Pancreas (tissue), 10 donors: Measurements from ENCODE around the gene CHPF. TPM values are rescaled to one million over a fixed set of nuclear protein-coding genes. Genes with fewer than 3 reads are reported as not detected.
A peak's percentile ranks its signal among the peaks of the same experiment; 100 is the strongest.

Source experiments
- ATAC-seq, 4 donors: fragments of 200-7000 bp; cut with Tn5 transposase; one replicate each; pipeline versions ENCODE4 v1.8.0 to v1.9.1; 2020; ENCODE audit warnings: mild to moderate bottlenecking in 4 of 4, moderate library complexity in 4 of 4
- DNase-seq, 6 donors: peaks; one replicate each; pipeline ENCODE4 v3.0.0-alpha.2; 2020
- FAIRE-seq: peaks from 2 replicates; lab custom pipeline; 2012; peaks lifted over from hg19 to GRCh38; lab: Jason Lieb, UNC
- H3K27ac ChIP-seq, 4 donors: fragments of 200-600 bp; sonication (generic); 1 replicate in 3 of 4; 2 replicates in 1 of 4; pipeline versions ENCODE4 v1.5.0 to v1.8.0; 2020
- H3K27me3 ChIP-seq, 4 donors: fragments of 200-600 bp; one replicate each; pipeline ENCODE4 v1.8.0; 2021
- H3K36me3 ChIP-seq, 3 donors: fragments of 200-600 bp; sonication (generic) in 1 of 3; one replicate each; pipeline versions ENCODE4 v1.5.0 to v1.8.0; 2020 to 2021
- H3K4me1 ChIP-seq, 3 donors: fragments of 200-600 bp; one replicate each; pipeline ENCODE4 v1.8.0; 2021
- H3K4me3 ChIP-seq, 4 donors: fragments of 200-600 bp; sonication (generic) in 2 of 4; one replicate each; pipeline versions ENCODE4 v1.5.0 to v1.8.0; 2020 to 2021
- H3K9me3 ChIP-seq, 4 donors: fragments of 200-600 bp; one replicate each; pipeline ENCODE4 v1.8.0; 2021
- WGBS, 2 donors: extraction: QIAGEN DNeasy Blood & Tissue Kit; methylation state at CpG; one replicate each; pipeline ENCODE4 v1.1.7; 2013; 5-methylcytosine and 5-hydroxymethylcytosine counted together
- intact Hi-C, 3 donors: fragments of 100-400 bp; cut with DNase I; formaldehyde crosslinking; loops; one replicate each; pipeline versions ENCODE4 v1.11.1 to v1.14.2; 2022
- polyA plus RNA-seq, 2 donors: library from polyadenylated mRNA; stranded (reverse); fragments of 200-250 nt; gene quantifications; one replicate each; pipeline ENCODE4 v1.2.3, GENCODE V29; 2013
- total RNA-seq, 6 donors: library from RNA; stranded (reverse); fragmentation: NEBNext Ultra II Directional in 4 of 6; extraction: Animal tissue kit (Norgen Biotek cat#: 25700) in 4 of 6; gene quantifications; one replicate each; pipeline versions ENCODE4 v1.2.1 to v1.2.4, GENCODE V29; 2021 to 2023
- TF ChIP-seq, protein P1 (sequence below), 4 donors: fragments of 200-600 bp; sonication (generic) in 3 of 4; IDR thresholded peaks; one replicate each; pipeline versions ENCODE4 v1.5.0 to v1.8.0; 2021; ENCODE audit warnings: antibody characterized with exemption in 4 of 4
- donor health status: healthy with polysubstance abuse.
- donor health status: DM: no; HTN: no; CAD: no; lungs with moderate emphysema.
- donor health status: DM: no; HTN: no; CAD: no.
- donor health status: control.
- donor health status: control.
- donor health status: Bipolar disorder and iron deficiency.
- donor health status: DM: yes; HTN: yes; CAD: no.
- donor health status: DM: no; HTN: no; CAD: no.
- donor health status: DM: no; HTN: no; CAD: no.
- donor health status: DM: yes; HTN: yes; CAD: no.

The CHPF gene
- total and polyA plus RNA-seq, 8 donors: 55.1 to 105 (median 68.5) TPM

DNA sequence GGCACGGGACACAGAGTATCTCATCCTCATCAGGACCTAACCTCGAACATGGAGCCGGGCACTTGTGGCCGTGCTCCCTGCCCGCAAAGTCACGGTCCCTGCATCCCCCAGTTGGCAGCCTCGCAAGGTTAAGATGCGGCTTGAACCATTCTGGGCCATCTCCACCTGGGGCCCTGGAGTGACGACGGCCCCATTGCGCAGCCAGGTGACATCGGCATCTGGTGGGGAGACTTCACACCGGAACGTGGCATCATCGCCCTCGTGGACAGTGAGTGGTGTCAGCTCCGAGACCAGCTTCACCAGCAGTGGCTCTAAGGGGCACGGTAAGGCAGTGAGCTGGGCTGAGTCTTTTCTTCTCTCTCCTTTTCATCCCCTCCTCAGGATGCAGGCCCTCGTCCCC lies 12.8 kb upstream of the CHPF start:
- WGBS, 2 donors: 94% methylated on average over 19 of the region's 19 CpGs
- no peak overlapping the region for H3K27ac ChIP-seq

DNA sequence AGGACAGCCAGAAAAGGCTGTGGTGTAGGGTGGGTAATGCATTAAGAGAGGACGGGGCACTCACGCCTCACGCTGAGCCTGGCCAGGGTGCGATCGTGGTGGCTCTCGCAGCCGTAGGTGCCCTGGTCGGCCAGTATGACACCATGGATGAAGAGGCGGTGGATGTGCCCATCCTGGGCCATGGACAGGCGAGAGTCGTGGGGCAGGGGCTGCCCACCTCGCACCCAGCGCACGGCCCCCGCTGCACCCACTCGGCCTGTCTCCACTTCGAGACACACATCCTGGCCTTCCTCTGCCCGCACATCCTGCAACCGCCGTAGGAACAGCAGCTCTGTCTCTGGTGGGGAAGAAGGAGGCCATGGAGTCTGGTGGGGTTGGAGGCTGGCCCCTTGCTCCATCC lies 12.3 kb upstream of the CHPF start:
- no peaks in the 10 kb centered on the region for H3K36me3 ChIP-seq
- ATAC-seq (no peak), DNase-seq (peak in 2 of 6 donors; percentile 21 to 61), FAIRE-seq (no peak)
- no peak overlapping the region for H3K4me3 ChIP-seq
- no peaks in the 10 kb centered on the region for H3K27me3 ChIP-seq
- TF ChIP-seq, protein P1, sequence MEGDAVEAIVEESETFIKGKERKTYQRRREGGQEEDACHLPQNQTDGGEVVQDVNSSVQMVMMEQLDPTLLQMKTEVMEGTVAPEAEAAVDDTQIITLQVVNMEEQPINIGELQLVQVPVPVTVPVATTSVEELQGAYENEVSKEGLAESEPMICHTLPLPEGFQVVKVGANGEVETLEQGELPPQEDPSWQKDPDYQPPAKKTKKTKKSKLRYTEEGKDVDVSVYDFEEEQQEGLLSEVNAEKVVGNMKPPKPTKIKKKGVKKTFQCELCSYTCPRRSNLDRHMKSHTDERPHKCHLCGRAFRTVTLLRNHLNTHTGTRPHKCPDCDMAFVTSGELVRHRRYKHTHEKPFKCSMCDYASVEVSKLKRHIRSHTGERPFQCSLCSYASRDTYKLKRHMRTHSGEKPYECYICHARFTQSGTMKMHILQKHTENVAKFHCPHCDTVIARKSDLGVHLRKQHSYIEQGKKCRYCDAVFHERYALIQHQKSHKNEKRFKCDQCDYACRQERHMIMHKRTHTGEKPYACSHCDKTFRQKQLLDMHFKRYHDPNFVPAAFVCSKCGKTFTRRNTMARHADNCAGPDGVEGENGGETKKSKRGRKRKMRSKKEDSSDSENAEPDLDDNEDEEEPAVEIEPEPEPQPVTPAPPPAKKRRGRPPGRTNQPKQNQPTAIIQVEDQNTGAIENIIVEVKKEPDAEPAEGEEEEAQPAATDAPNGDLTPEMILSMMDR (IDR thresholded peaks at IDR 0.05): no peak
- intact Hi-C loops: no loop called here
- H3K9me3 ChIP-seq: no peaks in the 10 kb centered on the region
- no peak overlapping the region for H3K27ac ChIP-seq
- peaks cover 0 to 9% (median 4%) of the 10 kb centered on the region in 3 donors for H3K4me1 ChIP-seq
- 95 to 97% methylated on average over 20 of the region's 20 CpGs for WGBS, 2 donors

More for the DNA sequence above, 12.8 kb upstream of the CHPF start:
- Histone ChIP-seq H3K27me3 (no peaks in the 10 kb centered on the region), H3K36me3 (no peaks in the 10 kb centered on the region), H3K4me3 (no peak overlapping the region), H3K4me1 (peaks cover 0 to 9% (median 4%) of the 10 kb centered on the region in 3 donors), H3K9me3 (no peaks in the 10 kb centered on the region)
- no peak for ATAC-seq
- intact Hi-C loops: no loop called here
- peak in 1 of 6 donors; percentile 51 for DNase-seq
- no peak for FAIRE-seq
- TF ChIP-seq, protein P1 (IDR thresholded peaks at IDR 0.05): no peak

DNA sequence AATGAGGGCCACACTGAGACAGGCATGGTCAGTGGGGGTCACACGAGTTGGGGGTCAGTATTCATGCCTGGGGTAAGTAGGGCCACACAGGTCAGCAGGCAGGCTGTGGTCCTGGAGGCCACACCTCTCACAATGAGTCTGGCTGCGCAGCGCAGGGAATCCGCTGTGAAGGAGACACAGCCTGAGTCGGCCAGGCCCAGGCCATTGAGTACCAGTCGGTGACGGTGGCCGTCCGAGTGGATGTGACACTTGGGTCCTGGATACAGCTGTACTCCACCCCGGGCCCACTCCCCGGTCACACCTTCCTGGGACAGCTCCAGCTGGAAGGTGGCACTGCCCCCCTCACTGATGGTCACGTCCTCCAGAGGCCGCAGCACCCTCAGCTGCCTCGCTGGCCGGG lies 10.7 kb upstream of the CHPF start:
- Histone ChIP-seq H3K27me3 (no peaks in the 10 kb centered on the region), H3K4me3 (no peak overlapping the region), H3K36me3 (no peaks in the 10 kb centered on the region), H3K27ac (no peak overlapping the region), H3K9me3 (no peaks in the 10 kb centered on the region), H3K4me1 (peaks cover 0 to 9% (median 4%) of the 10 kb centered on the region in 3 donors)
- intact Hi-C loops: no loop called here
- TF ChIP-seq, protein P1 (IDR thresholded peaks at IDR 0.05): no peak
- FAIRE-seq (no peak), ATAC-seq (no peak), DNase-seq (peak in 2 of 6 donors; percentile 60 to 84)
- WGBS, 2 donors: 89 to 92% methylated on average over 15 of the region's 15 CpGs

DNA sequence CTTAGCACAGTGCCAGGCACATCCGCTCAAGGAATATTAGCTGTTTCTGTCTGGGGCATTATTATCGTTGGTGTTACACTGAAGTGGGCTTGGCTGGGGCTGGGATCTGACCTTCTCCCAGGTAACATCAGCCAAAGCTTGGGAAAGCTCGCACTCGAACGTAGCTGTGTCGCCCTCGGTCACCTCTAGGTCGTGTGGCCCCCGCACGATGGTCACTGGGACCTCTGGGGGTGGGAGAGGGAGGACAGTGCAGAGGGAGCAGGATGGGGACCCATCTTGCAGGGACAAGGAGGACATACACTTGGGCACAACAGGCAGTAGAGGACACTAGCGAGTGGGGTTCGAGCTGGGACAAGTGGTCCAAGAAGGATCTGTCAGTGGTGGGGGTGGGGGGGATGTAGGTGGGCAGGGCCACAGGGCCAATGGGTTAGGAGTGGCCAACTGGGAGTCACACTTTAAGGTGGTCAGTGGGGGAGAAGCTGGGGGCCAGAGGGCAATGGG lies 9.9 kb upstream of the CHPF start:
- intact Hi-C loops: no loop called here
- no peak overlapping the region for H3K27ac ChIP-seq
- H3K36me3 ChIP-seq: no peaks in the 10 kb centered on the region
- whole genome bisulfite sequencing, 2 donors: 66 to 72% methylated on average over 12 of the region's 12 CpGs
- H3K4me1 ChIP-seq: peaks cover 0 to 9% (median 4%) of the 10 kb centered on the region in 3 donors
- no peaks in the 10 kb centered on the region for H3K9me3 ChIP-seq
- no peak for ATAC-seq
- FAIRE-seq: no peak
- H3K4me3 ChIP-seq: no peak overlapping the region
- TF ChIP-seq, protein P1 (IDR thresholded peaks at IDR 0.05): no peak
- no peak for DNase-seq
- no peaks in the 10 kb centered on the region for H3K27me3 ChIP-seq

DNA sequence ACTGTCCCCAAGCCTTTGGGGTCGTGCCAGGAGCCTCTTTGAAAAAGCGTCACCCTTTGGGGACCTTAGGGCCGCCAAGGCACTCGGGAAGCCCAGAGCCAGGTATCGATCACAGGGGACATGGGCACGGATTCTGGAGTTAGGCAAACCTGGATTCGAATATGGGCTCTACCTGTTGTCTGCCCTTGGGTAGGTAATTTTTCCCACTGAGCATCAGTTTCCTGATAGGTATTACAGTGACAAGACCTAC lies 9.5 kb upstream of the CHPF start:
- H3K27ac ChIP-seq: no peak overlapping the region
- peaks cover 0 to 9% (median 4%) of the 10 kb centered on the region in 3 donors for H3K4me1 ChIP-seq
- peak overlapping the region; percentile 41 to 67 (median 60) for H3K4me3 ChIP-seq
- no peak for FAIRE-seq
- ATAC-seq: no peak
- H3K9me3 ChIP-seq: no peaks in the 10 kb centered on the region
- intact Hi-C loops: no loop called here
- peak in 1 of 6 donors; percentile 81 for DNase-seq
- no peaks in the 10 kb centered on the region for H3K36me3 ChIP-seq
- H3K27me3 ChIP-seq: no peaks in the 10 kb centered on the region
- TF ChIP-seq, protein P1 (IDR thresholded peaks at IDR 0.05): no peak
- WGBS, 2 donors: 5 to 9% methylated on average over 7 of the region's 7 CpGs
